Gastroesophageal sphincter (tissue), 4 donors: Measurements from ENCODE around the gene SLC43A2. TPM values are rescaled to one million over a fixed set of nuclear protein-coding genes. Genes with fewer than 3 reads are reported as not detected.

Experiments
- ATAC-seq: fragments of 150-250 bp; one replicate; pipeline ENCODE4 v1.9.1; 2016; ENCODE audit warnings: mild to moderate bottlenecking, moderate library complexity
- H3K27ac ChIP-seq, 4 donors: fragments of 200-600 bp; sonication (generic) in 3 of 4; 1 replicate in 3 of 4; 2 replicates in 1 of 4; pipeline ENCODE4 v1.5.1; 2016 to 2019
- H3K27me3 ChIP-seq: fragments of 200-600 bp; sonication (generic); one replicate; pipeline ENCODE4 v1.5.1; 2019
- H3K36me3 ChIP-seq, 2 donors: fragments of 200-600 bp; sonication (generic); one replicate each; pipeline ENCODE4 v1.5.1; 2019; ENCODE audit warnings: control low read depth in 1 of 2
- H3K4me1 ChIP-seq, 3 donors: fragments of 200-600 bp; sonication (generic); 1 replicate in 2 of 3; 2 replicates in 1 of 3; pipeline ENCODE4 v1.5.1; 2016 to 2019; ENCODE audit warnings: control low read depth in 2 of 3
- H3K4me3 ChIP-seq, 2 donors: fragments of 200-600 bp; sonication (generic); one replicate each; pipeline ENCODE4 v1.5.1; 2019; ENCODE audit warnings: mild to moderate bottlenecking in 1 of 2, moderate library complexity in 1 of 2
- H3K9me3 ChIP-seq, 3 donors: fragments of 200-600 bp; sonication (generic); one replicate each; pipeline ENCODE4 v1.5.1; 2017 to 2019; ENCODE audit warnings: control low read depth in 2 of 3
- EP300 ChIP-seq: sonication (generic); formaldehyde crosslinking; IDR thresholded peaks from one replicate; pipeline ENCODE4 v1.6.1; 2017; ENCODE audit warnings: antibody characterized with exemption, mild to moderate bottlenecking
- POLR2A ChIP-seq, 2 donors: fragments of 450-650 bp; IDR thresholded peaks; one replicate each; pipeline ENCODE4 v1.6.1; 2017; ENCODE audit warnings: antibody characterized with exemption in 2 of 2, mild to moderate bottlenecking in 2 of 2, moderate library complexity in 1 of 2
- POLR2AphosphoS5 ChIP-seq: sonication (generic); formaldehyde crosslinking; IDR thresholded peaks from one replicate; pipeline ENCODE4 v1.6.1; 2017; ENCODE audit warnings: antibody characterized with exemption
- WGBS, 2 donors: methylation state at CpG; one replicate each; pipeline ENCODE4 v1.1.5; 2018; ENCODE audit warnings: low coverage in 1 of 2; 5-methylcytosine and 5-hydroxymethylcytosine counted together
- total RNA-seq, 4 donors: library from RNA; depleted of rRNA; stranded (reverse); fragments of >200 nt; gene quantifications; one replicate each; pipeline ENCODE4 v1.1.0, GENCODE V29; 2016
- TF ChIP-seq, protein P1 (sequence below), 4 experiments: fragments of 200-600 bp in 2 of 4; fragments of 450-650 bp in 2 of 4; sonication (generic) in 1 of 4; IDR thresholded peaks; one replicate each; pipeline ENCODE4 v1.5.1; 2017 to 2019; ENCODE audit warnings: antibody characterized with exemption in 4 of 4, mild to moderate bottlenecking in 2 of 4, moderate library complexity in 2 of 4

Gene SLC43A2
- total RNA-seq, 4 donors from 2014 or later = 6.4 to 16.8 (median 10.4) TPM

DNA sequence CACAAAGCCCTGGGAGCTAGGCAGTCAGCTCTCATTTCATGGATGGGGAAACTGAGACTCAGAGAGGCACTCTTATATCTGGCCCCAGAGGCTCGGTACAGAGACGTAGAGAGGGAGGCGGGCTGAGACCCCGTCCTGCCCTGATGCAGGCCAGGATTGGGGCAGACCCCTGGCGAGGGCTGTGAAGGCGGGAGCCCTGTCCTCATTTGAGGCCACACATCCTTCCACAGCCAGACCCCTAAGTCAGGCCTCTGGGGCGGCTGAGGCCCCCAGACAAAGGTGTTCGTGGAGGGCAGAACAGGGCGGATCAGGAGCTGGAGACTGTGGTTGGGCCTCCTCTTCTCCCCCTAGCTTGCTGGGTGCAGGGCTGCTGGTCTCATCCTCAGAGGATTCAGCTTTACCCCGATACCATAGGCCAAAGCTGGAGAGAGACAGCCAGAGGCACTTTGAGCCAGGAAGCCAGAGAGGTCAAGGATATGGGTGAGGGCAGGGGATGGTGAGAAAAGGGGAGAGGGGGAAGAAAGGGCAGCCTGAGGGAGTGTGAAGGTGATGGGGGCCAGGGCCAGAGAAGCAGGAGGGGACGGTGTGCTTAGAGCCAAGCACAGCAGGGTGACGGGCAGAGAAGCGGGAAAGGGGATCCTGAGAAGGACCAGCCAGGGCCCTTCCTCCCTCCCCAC, 17.7 kb upstream of the SLC43A2 start:
- ATAC-seq = no peak
- 40 to 79% methylated on average over 1 to 6 of the region's 13 CpGs for WGBS, 2 donors
- Histone ChIP-seq H3K9me3 (no peaks in the 10 kb centered on the region), H3K36me3 (peaks cover 0 to 13% of the 10 kb centered on the region in 2 donors), H3K27ac (peak overlapping the region in 3 of 4 donors; percentile 98 to 99 (median 99)), H3K27me3 (no peaks in the 10 kb centered on the region), H3K4me1 (peaks cover 7 to 76% (median 35%) of the 10 kb centered on the region in 3 donors), H3K4me3 (peak overlapping the region in 1 of 2 donors; percentile 57)
- TF ChIP-seq EP300 (no peak), POLR2A (IDR thresholded peaks at IDR 0.05) (no peak), POLR2AphosphoS5 (no peak)
- TF ChIP-seq, protein P1, sequence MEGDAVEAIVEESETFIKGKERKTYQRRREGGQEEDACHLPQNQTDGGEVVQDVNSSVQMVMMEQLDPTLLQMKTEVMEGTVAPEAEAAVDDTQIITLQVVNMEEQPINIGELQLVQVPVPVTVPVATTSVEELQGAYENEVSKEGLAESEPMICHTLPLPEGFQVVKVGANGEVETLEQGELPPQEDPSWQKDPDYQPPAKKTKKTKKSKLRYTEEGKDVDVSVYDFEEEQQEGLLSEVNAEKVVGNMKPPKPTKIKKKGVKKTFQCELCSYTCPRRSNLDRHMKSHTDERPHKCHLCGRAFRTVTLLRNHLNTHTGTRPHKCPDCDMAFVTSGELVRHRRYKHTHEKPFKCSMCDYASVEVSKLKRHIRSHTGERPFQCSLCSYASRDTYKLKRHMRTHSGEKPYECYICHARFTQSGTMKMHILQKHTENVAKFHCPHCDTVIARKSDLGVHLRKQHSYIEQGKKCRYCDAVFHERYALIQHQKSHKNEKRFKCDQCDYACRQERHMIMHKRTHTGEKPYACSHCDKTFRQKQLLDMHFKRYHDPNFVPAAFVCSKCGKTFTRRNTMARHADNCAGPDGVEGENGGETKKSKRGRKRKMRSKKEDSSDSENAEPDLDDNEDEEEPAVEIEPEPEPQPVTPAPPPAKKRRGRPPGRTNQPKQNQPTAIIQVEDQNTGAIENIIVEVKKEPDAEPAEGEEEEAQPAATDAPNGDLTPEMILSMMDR (IDR thresholded peaks at IDR 0.05) = no peak

DNA sequence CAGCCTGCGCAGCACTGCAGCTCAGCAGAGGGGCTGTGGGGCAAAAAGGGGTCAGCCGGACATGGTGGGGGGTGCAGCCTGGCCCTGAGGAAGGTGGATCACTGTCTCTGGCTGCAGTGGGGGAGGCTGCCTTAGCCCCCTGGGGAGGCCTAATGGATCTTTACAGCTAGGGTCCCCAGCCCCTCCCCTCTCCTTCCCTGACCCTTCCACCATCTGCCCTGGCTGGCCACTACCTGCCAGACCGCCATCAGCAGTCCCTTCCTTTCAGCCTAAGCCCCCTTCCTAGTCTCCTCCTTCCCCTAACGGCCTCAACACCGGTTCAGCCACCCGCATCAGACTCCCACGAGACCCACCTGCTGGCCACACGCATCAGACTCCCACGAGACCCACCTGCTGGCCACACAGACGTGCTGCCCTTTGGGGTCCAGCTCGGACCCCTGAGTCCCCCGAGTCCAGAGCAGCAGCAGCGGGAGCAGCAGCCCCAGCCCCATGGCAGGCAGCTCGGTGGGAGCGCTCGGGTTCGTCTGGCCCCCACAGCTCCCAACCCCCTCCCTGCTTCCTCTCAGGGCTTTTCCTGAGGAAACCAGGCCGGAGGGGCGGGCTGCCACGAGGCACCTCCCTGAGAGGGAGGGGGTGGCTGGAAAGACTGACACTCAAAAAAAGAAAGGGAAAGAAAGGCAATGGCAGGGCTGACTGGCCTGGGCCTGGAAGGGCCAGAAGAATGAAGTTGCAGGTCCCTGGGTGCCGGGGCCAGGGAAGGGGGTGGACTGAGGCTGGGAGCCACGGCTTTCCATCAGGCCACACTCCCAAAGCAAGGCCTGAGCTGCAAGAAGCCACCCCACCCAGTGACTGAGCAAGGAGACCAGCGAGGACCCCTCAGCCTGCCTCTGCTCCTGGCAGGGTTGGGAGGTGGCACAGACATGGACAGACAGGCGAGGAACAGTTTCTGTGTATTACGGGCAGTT, 16.9 kb upstream of the SLC43A2 start, which contains the start of gene SCARF1:
Gene SCARF1 (minus strand): TSS at position 526 of the 965 bp plus-strand sequence. CDS start 35 bp downstream, at position 491.
- TF ChIP-seq POLR2A (IDR thresholded peaks at IDR 0.05) (peak in 1 of 2 donors; percentile 16), POLR2AphosphoS5 (peak; percentile 16), EP300 (no peak)
- TF ChIP-seq, protein P1 (IDR thresholded peaks at IDR 0.05) = no peak
- Histone ChIP-seq H3K27me3 (no peaks in the 10 kb centered on the region), H3K36me3 (peaks cover 0 to 4% of the 10 kb centered on the region in 2 donors), H3K4me1 (peaks cover 7 to 67% (median 33%) of the 10 kb centered on the region in 3 donors), H3K4me3 (peak within 1 kb of the TSS in 1 of 2 donors; percentile 57), H3K27ac (peak within 1 kb of the TSS in 3 of 4 donors; percentile 98 to 99 (median 99)), H3K9me3 (no peaks in the 10 kb centered on the region)
- WGBS, 2 donors = 72 to 77% methylated on average over 6 to 8 of the region's 25 CpGs
- ATAC-seq = no peak

DNA sequence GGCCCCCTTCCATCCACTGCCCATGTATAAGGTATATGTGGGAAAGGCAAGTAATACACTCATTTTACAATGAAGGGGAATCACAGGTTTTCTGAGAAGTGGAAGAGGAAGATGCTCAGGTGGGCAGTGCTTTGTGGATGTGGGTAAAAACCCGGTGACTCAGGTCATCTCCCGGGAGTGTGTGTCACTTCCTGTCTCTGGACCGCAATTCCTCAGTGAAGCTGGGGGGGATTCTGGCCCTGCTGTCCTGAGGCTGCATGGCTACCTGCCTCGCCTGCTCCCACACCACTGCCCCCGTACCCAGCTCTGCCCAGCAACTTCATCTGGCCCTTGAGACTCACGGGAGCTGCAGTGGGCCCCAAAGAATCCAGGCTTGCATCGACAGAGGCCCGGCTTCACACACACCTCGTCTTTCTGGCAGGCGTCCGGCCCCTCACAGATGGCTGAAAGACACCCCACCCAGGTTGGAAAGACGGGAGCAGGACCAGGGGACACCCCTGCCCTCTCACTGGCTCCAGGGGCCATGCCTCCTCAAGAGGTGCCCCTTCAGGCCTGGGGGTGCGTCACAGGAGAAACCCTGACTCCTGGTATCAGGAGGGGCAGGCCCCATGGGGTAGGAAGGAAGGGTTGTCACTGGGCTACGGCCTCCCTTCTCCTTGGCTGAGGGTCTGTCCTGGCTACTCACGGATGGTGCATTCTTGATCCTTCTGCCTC, 16.0 kb upstream of the SLC43A2 start:
- H3K4me3 ChIP-seq = peak overlapping the region in 1 of 2 donors; percentile 57
- no peaks in the 10 kb centered on the region for H3K27me3 ChIP-seq
- no peaks in the 10 kb centered on the region for H3K9me3 ChIP-seq
- WGBS, 2 donors = 80% methylated on average over 1 of the region's 15 CpGs; no CpG with 5 or more reads in 1 of the 2 donors
- no peaks in the 10 kb centered on the region for H3K36me3 ChIP-seq
- H3K27ac ChIP-seq = peak overlapping the region in 3 of 4 donors; percentile 98 to 99 (median 99)
- peaks cover 4 to 59% (median 28%) of the 10 kb centered on the region in 3 donors for H3K4me1 ChIP-seq
- no peak for ATAC-seq
- no peak for TF ChIP-seq POLR2A (IDR thresholded peaks at IDR 0.05)
- TF ChIP-seq EP300 = no peak
- no peak for TF ChIP-seq POLR2AphosphoS5
- TF ChIP-seq, protein P1 (IDR thresholded peaks at IDR 0.05) = no peak

DNA sequence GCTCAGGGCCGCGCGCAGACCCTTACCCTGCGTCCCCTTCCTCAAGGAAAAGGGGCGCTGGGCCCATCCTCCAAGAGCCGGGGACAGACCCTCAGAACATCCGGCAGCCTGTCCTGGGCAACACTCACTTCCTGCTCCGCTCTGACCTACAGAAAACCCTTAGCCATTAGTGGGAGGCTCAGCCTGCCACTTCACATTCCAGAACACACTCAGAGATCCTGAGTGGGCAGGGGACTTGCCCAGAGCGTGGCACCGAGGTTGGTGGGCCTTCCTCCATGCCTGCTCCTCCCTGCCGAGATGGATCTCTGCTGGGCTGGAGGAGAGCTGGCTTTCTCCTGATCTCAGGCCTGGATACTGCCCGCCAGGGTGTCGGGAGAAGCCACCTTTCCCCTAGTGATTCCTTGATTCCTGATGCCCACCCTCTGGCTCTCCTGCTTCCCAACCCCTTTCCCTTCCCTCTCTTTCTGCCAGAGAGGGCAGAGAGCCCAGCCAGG, 15.4 kb upstream of the SLC43A2 start:
- TF ChIP-seq, protein P1 (IDR thresholded peaks at IDR 0.05) = no peak
- no peak for TF ChIP-seq POLR2A (IDR thresholded peaks at IDR 0.05)
- no peak for TF ChIP-seq POLR2AphosphoS5
- no peak for TF ChIP-seq EP300
- WGBS, 2 donors = 83% methylated on average over 2 of the region's 13 CpGs; no CpG with 5 or more reads in 1 of the 2 donors
- H3K4me1 ChIP-seq = peaks cover 4 to 54% (median 28%) of the 10 kb centered on the region in 3 donors
- no peak for ATAC-seq
- peak overlapping the region in 3 of 4 donors; percentile 98 to 99 (median 99) for H3K27ac ChIP-seq
- H3K9me3 ChIP-seq = no peaks in the 10 kb centered on the region
- H3K36me3 ChIP-seq = no peaks in the 10 kb centered on the region
- peak overlapping the region; percentile 33 to 57 for H3K4me3 ChIP-seq
- H3K27me3 ChIP-seq = no peaks in the 10 kb centered on the region
